Liver (tissue), 9 donors: ENCODE data around the gene NT5C2. TPM values are rescaled to one million over a fixed set of nuclear protein-coding genes. Genes with fewer than 3 reads are reported as not detected.

ENCODE experiments used
- DNase-seq: peaks from one replicate; pipeline ENCODE4 v3.0.0-alpha.2; 2017; ENCODE audit warnings: low spot score
- H3K27ac ChIP-seq, 2 donors: one replicate each; pipeline ENCODE4 v1.7.0; 2013; ENCODE audit warnings: inconsistent platforms in 2 of 2, low read length in 2 of 2, control low read depth in 1 of 2, low read depth in 1 of 2, mild to moderate bottlenecking in 1 of 2
- H3K27me3 ChIP-seq, 4 donors: one replicate each; pipeline versions ENCODE4 v1.6.1 to v1.7.0; 2013; ENCODE audit warnings: low read length in 3 of 4, inconsistent platforms in 1 of 4, mild to moderate bottlenecking in 1 of 4, moderate library complexity in 1 of 4; ENCODE audit not compliant: control insufficient read depth in 4 of 4, insufficient read depth in 4 of 4
- H3K36me3 ChIP-seq, 4 donors: one replicate each; pipeline versions ENCODE4 v1.6.1 to v1.7.0; 2013; ENCODE audit warnings: low read length in 3 of 4, mild to moderate bottlenecking in 3 of 4, low read depth in 1 of 4, moderate library complexity in 1 of 4; ENCODE audit not compliant: control insufficient read depth in 4 of 4, insufficient read depth in 3 of 4
- H3K4me1 ChIP-seq, 4 donors: one replicate each; pipeline versions ENCODE4 v1.6.1 to v1.7.0; 2013; ENCODE audit warnings: low read length in 3 of 4, mild to moderate bottlenecking in 3 of 4, moderate library complexity in 1 of 4; ENCODE audit not compliant: control insufficient read depth in 4 of 4, insufficient read depth in 4 of 4
- H3K4me3 ChIP-seq, 3 donors: one replicate each; pipeline versions ENCODE4 v1.6.1 to v1.7.0; 2013; ENCODE audit warnings: low read length in 3 of 3, control low read depth in 1 of 3, low read depth in 1 of 3, mild to moderate bottlenecking in 1 of 3
- H3K9ac ChIP-seq, 2 donors: one replicate each; pipeline ENCODE4 v1.7.0; 2013; ENCODE audit warnings: low read length in 2 of 2, mild to moderate bottlenecking in 2 of 2, moderate library complexity in 2 of 2, control low read depth in 1 of 2, low read depth in 1 of 2
- H3K9me3 ChIP-seq, 4 donors: one replicate each; pipeline versions ENCODE4 v1.6.1 to v1.7.0; 2013; ENCODE audit warnings: low read length in 3 of 4; ENCODE audit not compliant: control insufficient read depth in 4 of 4
- EGR1 ChIP-seq, 2 donors: IDR thresholded peaks; 2 replicates each; pipeline ENCODE4 v1.6.1; 2016 to 2018; ENCODE audit warnings: antibody characterized with exemption in 2 of 2, low read depth in 2 of 2
- FOXA1 ChIP-seq: IDR thresholded peaks from 2 replicates; pipeline ENCODE4 v1.6.1; 2016; ENCODE audit warnings: antibody characterized with exemption
- FOXA2 ChIP-seq: IDR thresholded peaks from 2 replicates; pipeline ENCODE4 v1.6.1; 2016; ENCODE audit warnings: antibody characterized with exemption
- GABPA ChIP-seq, 2 donors: IDR thresholded peaks in 1 of 2; conservative IDR thresholded peaks in 1 of 2; 2 replicates each; pipeline ENCODE4 v1.6.1; 2016; ENCODE audit warnings: antibody characterized with exemption in 2 of 2, mild to moderate bottlenecking in 1 of 2, moderate library complexity in 1 of 2
- HNF4A ChIP-seq, 2 donors: conservative IDR thresholded peaks; 2 replicates each; pipeline ENCODE4 v1.6.1; 2016; ENCODE audit warnings: antibody characterized with exemption in 2 of 2, mild to moderate bottlenecking in 2 of 2
- HNF4G ChIP-seq: IDR thresholded peaks from 2 replicates; pipeline ENCODE4 v1.6.1; 2016; ENCODE audit warnings: antibody characterized with exemption
- JUND ChIP-seq, 2 donors: IDR thresholded peaks; 2 replicates each; pipeline ENCODE4 v1.6.1; 2016; ENCODE audit warnings: antibody characterized with exemption in 2 of 2
- NR2F2 ChIP-seq: IDR thresholded peaks from 2 replicates; pipeline ENCODE4 v1.6.1; 2016; ENCODE audit warnings: antibody characterized with exemption
- RAD21 ChIP-seq, 2 donors: IDR thresholded peaks; 2 replicates each; pipeline ENCODE4 v1.6.1; 2016; ENCODE audit warnings: antibody characterized with exemption in 2 of 2, mild to moderate bottlenecking in 2 of 2
- RXRA ChIP-seq, 2 donors: IDR thresholded peaks; 2 replicates each; pipeline ENCODE4 v1.6.1; 2017 to 2018; ENCODE audit warnings: antibody characterized with exemption in 2 of 2, mild to moderate bottlenecking in 1 of 2
- SP1 ChIP-seq: IDR thresholded peaks from 2 replicates; pipeline ENCODE4 v1.6.1; 2018; ENCODE audit warnings: antibody characterized with exemption, mild to moderate bottlenecking
- TAF1 ChIP-seq: conservative IDR thresholded peaks from 2 replicates; pipeline ENCODE4 v1.6.1; 2016; ENCODE audit warnings: antibody characterized with exemption, mild to moderate bottlenecking
- YY1 ChIP-seq: IDR thresholded peaks from 2 replicates; pipeline ENCODE4 v1.6.1; 2016; ENCODE audit warnings: antibody characterized with exemption, mild to moderate bottlenecking
- WGBS: extraction: QIAGEN DNeasy Blood & Tissue Kit; methylation state at CpG from one replicate; pipeline ENCODE4 v1.1.7; 2013; 5-methylcytosine and 5-hydroxymethylcytosine counted together
- polyA plus RNA-seq, 2 donors: library from polyadenylated mRNA; stranded (reverse) in 1 of 2; unstranded in 1 of 2; fragments of 200-250 nt in 1 of 2; fragments of >200 nt in 1 of 2; fragmentation: Nextera tagmentation in 1 of 2; extraction: Ambion mirVana in 1 of 2; gene quantifications; one replicate each; pipeline versions ENCODE4 v1.2.1 to v1.2.3, GENCODE V29; 2013 to 2015
- total RNA-seq, 2 donors: library from RNA; depleted of rRNA; stranded (reverse); fragments of >200 nt; gene quantifications; one replicate each; pipeline ENCODE4 v1.2.3, GENCODE V29; 2014
- TF ChIP-seq, protein P1 (sequence below): fragments of 150-350 bp; IDR thresholded peaks from 2 replicates; pipeline ENCODE4 v1.5.1; 2017; ENCODE audit warnings: improper control_type of control experiment, low read depth, low read length; ENCODE audit not compliant: missing input control
- TF ChIP-seq, protein P2 (sequence below): IDR thresholded peaks from 2 replicates; pipeline ENCODE4 v1.6.1; 2016; ENCODE audit warnings: antibody characterized with exemption
- TF ChIP-seq, protein P3 (sequence below): IDR thresholded peaks from 2 replicates; pipeline ENCODE4 v1.6.1; 2016; ENCODE audit warnings: antibody characterized with exemption
- TF ChIP-seq, protein P4 (sequence below): IDR thresholded peaks from 2 replicates; pipeline ENCODE4 v1.6.1; 2016; ENCODE audit warnings: antibody characterized with exemption, mild to moderate bottlenecking
- TF ChIP-seq, protein P5 (sequence below): IDR thresholded peaks from 2 replicates; pipeline ENCODE4 v1.6.1; 2016; ENCODE audit warnings: antibody characterized with exemption
- donor health status: healthy.
- donor health status: healthy.
- donor health status: healthy.
- donor health status: healthy.
- donor health status: healthy.

Gene NT5C2
- total and polyA plus RNA-seq, 4 donors, result 14.4 to 65.3 (median 33.0) TPM

DNA sequence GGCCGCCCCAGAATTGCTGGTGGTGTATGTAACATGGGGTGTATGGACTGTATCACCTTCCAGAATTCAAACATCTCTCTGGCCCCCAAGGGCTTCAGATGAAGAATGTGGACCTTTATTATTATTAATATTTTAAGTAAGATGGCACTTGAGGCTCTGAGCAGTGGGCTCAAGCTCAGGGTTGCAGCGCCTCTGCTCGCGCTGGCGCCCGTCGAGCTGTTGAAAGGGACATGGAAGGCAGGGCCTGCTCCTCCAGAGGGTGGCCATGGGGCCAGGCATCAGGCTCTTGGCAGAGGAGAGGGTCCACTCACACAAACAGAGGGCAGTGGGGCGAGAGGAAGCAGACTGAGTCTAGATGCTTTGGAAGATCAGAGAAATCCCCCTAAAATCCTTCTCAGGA, 120.2 kb downstream of the NT5C2 start:
- DNase-seq, result no peak
- WGBS, result 97% methylated on average over 8 of the region's 8 CpGs
- H3K36me3 ChIP-seq, result peaks cover 0 to 27% (median 17%) of the 10 kb centered on the region in 4 donors

DNA sequence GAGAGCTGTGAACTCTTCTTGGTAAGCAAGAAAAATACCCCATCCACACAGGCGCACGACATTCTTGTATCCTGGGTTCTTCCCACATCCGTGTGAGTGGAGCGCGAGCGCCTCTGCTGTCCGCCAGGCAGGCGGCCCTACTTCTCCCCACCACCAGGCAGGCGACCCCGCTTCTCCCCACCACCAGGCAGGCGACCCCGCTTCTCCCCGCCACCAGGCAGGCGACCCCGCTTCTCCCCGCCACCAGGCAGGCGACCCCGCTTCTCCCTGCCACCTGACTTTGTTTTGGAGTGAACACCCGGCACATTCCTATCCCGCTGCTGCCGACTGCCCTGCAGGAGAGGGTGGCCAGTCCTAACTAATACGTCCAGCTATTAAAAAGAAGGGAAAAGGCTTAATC, 120.8 kb downstream of the NT5C2 start:
- TF ChIP-seq JUND (IDR thresholded peaks at IDR 0.05), result no peak
- no peak for TF ChIP-seq RXRA (IDR thresholded peaks at IDR 0.05)
- no peak for TF ChIP-seq FOXA1
- TF ChIP-seq GABPA (IDR thresholded peaks at IDR 0.05 in 1 of 2, conservative IDR thresholded peaks at IDR 0.05 in 1 of 2), result no peak
- TF ChIP-seq YY1, result no peak
- TF ChIP-seq EGR1 (IDR thresholded peaks at IDR 0.05; ENCODE audit: low read depth in 2 of 2), result no peak
- no peak for TF ChIP-seq NR2F2
- TF ChIP-seq RAD21 (IDR thresholded peaks at IDR 0.05), result no peak
- no peak for TF ChIP-seq SP1
- no peak for TF ChIP-seq TAF1
- TF ChIP-seq, protein P1, sequence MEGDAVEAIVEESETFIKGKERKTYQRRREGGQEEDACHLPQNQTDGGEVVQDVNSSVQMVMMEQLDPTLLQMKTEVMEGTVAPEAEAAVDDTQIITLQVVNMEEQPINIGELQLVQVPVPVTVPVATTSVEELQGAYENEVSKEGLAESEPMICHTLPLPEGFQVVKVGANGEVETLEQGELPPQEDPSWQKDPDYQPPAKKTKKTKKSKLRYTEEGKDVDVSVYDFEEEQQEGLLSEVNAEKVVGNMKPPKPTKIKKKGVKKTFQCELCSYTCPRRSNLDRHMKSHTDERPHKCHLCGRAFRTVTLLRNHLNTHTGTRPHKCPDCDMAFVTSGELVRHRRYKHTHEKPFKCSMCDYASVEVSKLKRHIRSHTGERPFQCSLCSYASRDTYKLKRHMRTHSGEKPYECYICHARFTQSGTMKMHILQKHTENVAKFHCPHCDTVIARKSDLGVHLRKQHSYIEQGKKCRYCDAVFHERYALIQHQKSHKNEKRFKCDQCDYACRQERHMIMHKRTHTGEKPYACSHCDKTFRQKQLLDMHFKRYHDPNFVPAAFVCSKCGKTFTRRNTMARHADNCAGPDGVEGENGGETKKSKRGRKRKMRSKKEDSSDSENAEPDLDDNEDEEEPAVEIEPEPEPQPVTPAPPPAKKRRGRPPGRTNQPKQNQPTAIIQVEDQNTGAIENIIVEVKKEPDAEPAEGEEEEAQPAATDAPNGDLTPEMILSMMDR, result no peak
- TF ChIP-seq, protein P2, sequence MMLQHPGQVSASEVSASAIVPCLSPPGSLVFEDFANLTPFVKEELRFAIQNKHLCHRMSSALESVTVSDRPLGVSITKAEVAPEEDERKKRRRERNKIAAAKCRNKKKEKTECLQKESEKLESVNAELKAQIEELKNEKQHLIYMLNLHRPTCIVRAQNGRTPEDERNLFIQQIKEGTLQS, result no peak
- TF ChIP-seq FOXA2, result no peak
- TF ChIP-seq HNF4G, result no peak
- TF ChIP-seq, protein P3, sequence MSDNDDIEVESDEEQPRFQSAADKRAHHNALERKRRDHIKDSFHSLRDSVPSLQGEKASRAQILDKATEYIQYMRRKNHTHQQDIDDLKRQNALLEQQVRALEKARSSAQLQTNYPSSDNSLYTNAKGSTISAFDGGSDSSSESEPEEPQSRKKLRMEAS, result no peak
- TF ChIP-seq, protein P4, sequence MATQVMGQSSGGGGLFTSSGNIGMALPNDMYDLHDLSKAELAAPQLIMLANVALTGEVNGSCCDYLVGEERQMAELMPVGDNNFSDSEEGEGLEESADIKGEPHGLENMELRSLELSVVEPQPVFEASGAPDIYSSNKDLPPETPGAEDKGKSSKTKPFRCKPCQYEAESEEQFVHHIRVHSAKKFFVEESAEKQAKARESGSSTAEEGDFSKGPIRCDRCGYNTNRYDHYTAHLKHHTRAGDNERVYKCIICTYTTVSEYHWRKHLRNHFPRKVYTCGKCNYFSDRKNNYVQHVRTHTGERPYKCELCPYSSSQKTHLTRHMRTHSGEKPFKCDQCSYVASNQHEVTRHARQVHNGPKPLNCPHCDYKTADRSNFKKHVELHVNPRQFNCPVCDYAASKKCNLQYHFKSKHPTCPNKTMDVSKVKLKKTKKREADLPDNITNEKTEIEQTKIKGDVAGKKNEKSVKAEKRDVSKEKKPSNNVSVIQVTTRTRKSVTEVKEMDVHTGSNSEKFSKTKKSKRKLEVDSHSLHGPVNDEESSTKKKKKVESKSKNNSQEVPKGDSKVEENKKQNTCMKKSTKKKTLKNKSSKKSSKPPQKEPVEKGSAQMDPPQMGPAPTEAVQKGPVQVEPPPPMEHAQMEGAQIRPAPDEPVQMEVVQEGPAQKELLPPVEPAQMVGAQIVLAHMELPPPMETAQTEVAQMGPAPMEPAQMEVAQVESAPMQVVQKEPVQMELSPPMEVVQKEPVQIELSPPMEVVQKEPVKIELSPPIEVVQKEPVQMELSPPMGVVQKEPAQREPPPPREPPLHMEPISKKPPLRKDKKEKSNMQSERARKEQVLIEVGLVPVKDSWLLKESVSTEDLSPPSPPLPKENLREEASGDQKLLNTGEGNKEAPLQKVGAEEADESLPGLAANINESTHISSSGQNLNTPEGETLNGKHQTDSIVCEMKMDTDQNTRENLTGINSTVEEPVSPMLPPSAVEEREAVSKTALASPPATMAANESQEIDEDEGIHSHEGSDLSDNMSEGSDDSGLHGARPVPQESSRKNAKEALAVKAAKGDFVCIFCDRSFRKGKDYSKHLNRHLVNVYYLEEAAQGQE, result no peak
- TF ChIP-seq, protein P5, sequence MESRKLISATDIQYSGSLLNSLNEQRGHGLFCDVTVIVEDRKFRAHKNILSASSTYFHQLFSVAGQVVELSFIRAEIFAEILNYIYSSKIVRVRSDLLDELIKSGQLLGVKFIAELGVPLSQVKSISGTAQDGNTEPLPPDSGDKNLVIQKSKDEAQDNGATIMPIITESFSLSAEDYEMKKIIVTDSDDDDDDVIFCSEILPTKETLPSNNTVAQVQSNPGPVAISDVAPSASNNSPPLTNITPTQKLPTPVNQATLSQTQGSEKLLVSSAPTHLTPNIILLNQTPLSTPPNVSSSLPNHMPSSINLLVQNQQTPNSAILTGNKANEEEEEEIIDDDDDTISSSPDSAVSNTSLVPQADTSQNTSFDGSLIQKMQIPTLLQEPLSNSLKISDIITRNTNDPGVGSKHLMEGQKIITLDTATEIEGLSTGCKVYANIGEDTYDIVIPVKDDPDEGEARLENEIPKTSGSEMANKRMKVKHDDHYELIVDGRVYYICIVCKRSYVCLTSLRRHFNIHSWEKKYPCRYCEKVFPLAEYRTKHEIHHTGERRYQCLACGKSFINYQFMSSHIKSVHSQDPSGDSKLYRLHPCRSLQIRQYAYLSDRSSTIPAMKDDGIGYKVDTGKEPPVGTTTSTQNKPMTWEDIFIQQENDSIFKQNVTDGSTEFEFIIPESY, result no peak
- TF ChIP-seq HNF4A (conservative IDR thresholded peaks at IDR 0.05), result no peak
- H3K36me3 ChIP-seq, result peaks cover 0 to 21% (median 12%) of the 10 kb centered on the region in 4 donors
- DNase-seq, result no peak
- no peaks in the 10 kb centered on the region for H3K9me3 ChIP-seq
- no peak overlapping the region for H3K4me3 ChIP-seq
- no peaks in the 10 kb centered on the region for H3K4me1 ChIP-seq
- WGBS, result 97% methylated on average over 22 of the region's 22 CpGs
- H3K9ac ChIP-seq, result no peak overlapping the region
- no peak overlapping the region for H3K27ac ChIP-seq
- no peaks in the 10 kb centered on the region for H3K27me3 ChIP-seq

More for the DNA sequence above, 120.2 kb downstream of the NT5C2 start:
- no peak overlapping the region for H3K4me3 ChIP-seq
- H3K9me3 ChIP-seq, result no peaks in the 10 kb centered on the region
- no peak overlapping the region for H3K9ac ChIP-seq
- no peaks in the 10 kb centered on the region for H3K27me3 ChIP-seq
- no peak overlapping the region for H3K27ac ChIP-seq
- TF ChIP-seq NR2F2 (no peak), HNF4G (no peak), RXRA (IDR thresholded peaks at IDR 0.05) (no peak), GABPA (IDR thresholded peaks at IDR 0.05 in 1 of 2, conservative IDR thresholded peaks at IDR 0.05 in 1 of 2) (no peak), SP1 (no peak), FOXA1 (no peak), JUND (IDR thresholded peaks at IDR 0.05) (no peak), RAD21 (IDR thresholded peaks at IDR 0.05) (no peak), FOXA2 (no peak)
- TF ChIP-seq, protein P1, result no peak
- TF ChIP-seq, protein P2, result no peak
- no peaks in the 10 kb centered on the region for H3K4me1 ChIP-seq
